Measurements from ENCODE around the gene PRKCH.

PRKCH gene

DNA sequence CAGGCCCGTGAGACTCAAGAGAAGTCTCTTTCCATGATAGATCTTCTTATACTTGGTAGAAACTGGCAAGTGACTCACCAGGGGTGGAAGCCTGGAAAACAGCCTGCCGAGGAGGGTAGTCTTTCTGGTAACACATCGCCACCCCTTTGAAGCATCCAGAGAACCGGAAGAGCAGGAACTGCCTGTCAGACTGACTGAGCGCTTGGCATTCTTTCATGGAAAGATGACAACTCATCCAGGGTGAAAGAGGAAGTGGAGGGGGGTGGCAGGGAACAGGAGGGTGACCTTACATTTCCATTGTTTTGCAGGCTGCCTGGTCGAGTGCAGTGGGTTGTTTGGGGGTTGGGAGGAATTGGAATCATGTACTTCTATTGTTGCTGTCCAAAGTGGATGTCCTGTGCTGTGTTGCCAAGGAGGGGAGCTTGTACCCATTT, 34.5 kb downstream of the PRKCH start:
- TF ChIP-seq, protein P1, sequence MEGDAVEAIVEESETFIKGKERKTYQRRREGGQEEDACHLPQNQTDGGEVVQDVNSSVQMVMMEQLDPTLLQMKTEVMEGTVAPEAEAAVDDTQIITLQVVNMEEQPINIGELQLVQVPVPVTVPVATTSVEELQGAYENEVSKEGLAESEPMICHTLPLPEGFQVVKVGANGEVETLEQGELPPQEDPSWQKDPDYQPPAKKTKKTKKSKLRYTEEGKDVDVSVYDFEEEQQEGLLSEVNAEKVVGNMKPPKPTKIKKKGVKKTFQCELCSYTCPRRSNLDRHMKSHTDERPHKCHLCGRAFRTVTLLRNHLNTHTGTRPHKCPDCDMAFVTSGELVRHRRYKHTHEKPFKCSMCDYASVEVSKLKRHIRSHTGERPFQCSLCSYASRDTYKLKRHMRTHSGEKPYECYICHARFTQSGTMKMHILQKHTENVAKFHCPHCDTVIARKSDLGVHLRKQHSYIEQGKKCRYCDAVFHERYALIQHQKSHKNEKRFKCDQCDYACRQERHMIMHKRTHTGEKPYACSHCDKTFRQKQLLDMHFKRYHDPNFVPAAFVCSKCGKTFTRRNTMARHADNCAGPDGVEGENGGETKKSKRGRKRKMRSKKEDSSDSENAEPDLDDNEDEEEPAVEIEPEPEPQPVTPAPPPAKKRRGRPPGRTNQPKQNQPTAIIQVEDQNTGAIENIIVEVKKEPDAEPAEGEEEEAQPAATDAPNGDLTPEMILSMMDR (IDR thresholded peaks at IDR 0.05; ENCODE audit: low read depth, low read length, missing control alignments), result no peak
- H3K4me3 ChIP-seq (ENCODE audit: low read depth, low read length), result no peak overlapping the region
- no peak for DNase-seq (ENCODE audit: low read depth)

DNA sequence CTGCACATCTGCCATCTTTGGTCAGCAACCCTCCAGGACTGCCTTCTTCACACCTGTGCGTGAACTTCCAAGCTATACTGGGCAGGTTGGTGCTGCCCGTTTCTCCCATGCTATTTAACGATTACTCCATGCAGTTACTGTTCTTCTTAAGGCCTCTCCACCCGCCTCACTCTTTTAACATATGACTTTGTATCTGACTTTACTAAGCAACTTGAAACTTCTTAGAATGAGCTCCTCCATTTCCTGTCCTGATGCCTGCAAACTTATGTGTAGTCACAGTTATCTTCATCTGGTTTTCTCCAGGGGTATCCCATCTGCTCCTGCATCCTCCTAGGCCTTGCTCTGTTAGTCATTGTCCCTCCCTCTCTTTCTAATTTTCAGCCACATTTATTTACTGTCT, 35.7 kb downstream of the PRKCH start:
- TF ChIP-seq, protein P1 (IDR thresholded peaks at IDR 0.05; ENCODE audit: low read depth, low read length, missing control alignments), result no peak
- H3K4me3 ChIP-seq (ENCODE audit: low read depth, low read length), result no peak overlapping the region

DNA sequence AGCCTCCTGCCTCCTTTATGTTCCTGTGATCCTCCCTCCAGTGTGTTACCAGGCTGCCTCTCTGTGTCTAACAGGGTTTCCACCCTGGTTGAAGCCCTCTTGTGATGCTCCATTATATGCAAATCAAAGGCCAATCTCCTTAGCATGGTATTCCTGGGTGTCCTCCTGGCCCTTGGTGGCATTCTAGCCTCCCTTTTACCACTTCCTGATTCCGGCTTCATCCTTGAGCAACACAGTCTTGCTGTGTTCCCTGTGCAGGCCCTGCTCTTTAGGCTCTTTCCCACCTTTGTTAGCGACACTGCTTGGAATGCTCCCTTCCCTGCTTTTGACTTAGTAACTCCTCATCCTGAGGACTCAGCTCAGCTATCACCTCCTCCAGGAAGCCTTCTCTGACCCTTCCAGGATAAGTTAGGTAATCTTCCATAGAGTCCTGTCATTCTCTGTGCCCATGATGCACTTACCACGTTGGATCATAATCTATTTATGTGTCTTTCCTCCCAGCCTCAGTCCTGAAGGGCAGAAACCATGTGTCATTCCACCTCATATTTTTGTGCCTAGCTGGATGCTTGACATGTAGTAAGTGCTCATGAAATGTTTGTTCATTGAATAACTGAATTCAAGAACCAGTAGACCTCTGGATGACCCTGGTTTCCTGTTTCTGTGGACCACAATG, 37.3 kb downstream of the PRKCH start:
- no peak overlapping the region for H3K4me3 ChIP-seq (ENCODE audit: low read depth, low read length)
- TF ChIP-seq, protein P1 (IDR thresholded peaks at IDR 0.05; ENCODE audit: low read depth, low read length, missing control alignments), result no peak

More for the DNA sequence above, 35.7 kb downstream of the PRKCH start:
- DNase-seq (ENCODE audit: low read depth), result no peak

DNA sequence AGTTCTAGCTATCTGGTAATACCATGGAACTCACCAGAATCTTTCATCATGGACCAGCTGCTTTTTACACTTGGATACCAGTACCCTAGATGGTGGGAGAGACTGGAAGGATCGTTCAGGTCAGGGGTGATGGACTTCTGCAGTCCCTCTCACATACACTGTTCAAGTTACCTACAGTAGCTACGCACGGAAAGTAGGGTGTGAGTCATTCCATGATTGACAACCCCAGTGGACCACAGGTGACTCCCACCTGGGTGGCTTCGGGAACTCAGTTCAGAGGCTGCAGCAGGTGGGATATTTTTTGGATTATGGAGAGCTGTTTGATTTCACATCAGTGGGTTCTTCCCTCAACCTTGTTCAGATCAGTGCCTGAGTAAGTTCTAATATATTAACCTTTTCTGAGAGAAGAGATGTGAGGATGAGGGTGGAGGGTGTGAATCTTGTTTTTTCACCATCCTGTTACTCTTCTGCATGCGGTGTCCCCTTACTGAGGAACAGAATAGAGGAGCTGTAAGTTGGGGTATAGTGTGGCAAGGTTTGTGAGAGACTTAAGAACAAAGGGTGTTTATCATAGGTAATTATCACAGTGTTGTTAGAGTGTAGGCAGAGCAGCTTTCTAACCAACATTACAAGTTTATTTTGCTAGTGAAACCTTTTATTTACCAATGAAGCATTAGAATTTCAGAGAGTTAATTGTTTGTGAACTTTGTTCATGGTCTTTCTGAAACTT, 39.6 kb downstream of the PRKCH start:
- DNase-seq (ENCODE audit: low read depth), result no peak
- H3K4me3 ChIP-seq (ENCODE audit: low read depth, low read length), result no peak overlapping the region
- TF ChIP-seq, protein P1 (IDR thresholded peaks at IDR 0.05; ENCODE audit: low read depth, low read length, missing control alignments), result no peak

More for the DNA sequence above, 37.3 kb downstream of the PRKCH start:
- no peak for DNase-seq (ENCODE audit: low read depth)

DNA sequence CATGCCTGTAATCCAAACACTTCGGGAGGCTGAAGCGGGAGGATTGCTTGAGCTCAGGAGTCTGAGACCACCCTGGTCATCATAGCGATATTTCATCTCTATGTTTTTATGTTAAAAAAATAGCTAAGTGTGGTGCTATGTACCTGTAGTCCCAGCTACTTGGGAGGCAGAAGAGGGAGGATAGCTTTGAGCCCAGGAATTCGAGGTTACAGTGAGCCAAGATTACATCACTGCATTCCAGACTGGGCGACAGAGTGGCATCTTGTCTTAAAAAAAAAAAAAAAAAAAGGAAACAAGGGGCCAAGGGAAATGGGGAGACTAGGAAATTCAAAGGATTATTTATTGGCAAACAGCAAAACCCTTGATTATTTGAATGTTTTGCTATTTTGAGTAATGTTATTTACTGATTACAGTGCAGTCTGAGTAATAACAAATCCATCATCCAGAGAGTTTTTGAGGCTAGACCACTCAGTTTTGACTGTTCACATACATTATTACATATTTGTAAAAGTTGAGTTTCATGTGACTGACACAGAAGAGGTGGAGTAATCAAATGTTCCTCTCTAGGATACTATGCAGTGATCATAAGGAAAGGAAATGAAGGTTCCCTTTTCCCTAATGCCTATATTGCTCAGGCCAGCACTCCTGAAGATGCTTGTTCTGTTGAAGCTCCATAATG, 40.8 kb downstream of the PRKCH start:
- DNase-seq (ENCODE audit: low read depth), result no peak
- no peak overlapping the region for H3K4me3 ChIP-seq (ENCODE audit: low read depth, low read length)
- TF ChIP-seq, protein P1 (IDR thresholded peaks at IDR 0.05; ENCODE audit: low read depth, low read length, missing control alignments), result no peak

DNA sequence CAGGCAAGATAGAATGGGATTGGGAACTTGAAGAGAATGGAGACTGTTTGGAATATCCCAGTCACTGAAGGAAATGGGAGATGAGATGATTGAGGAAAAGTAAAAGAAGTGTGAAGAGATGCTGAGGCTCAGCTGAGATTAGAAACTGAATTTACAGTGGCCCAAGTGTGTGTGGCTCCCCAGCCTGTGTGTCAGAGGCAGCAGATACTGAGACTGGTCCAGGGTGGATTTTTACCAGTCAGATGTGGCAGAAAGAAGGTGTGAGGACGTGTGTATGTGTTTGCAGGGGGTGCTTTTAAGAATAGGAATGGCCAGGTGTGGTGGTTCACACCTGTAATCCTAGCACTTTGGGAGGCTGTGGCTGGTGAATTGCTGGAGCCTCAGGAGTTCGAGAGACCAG, 42.9 kb downstream of the PRKCH start:
- no peak overlapping the region for H3K4me3 ChIP-seq (ENCODE audit: low read depth, low read length)
- TF ChIP-seq, protein P1 (IDR thresholded peaks at IDR 0.05; ENCODE audit: low read depth, low read length, missing control alignments), result no peak
- DNase-seq (ENCODE audit: low read depth), result no peak
